Uterine smooth muscle cell (primary cell): Measurements from ENCODE around the gene RPL36. TPM values are rescaled to one million over a fixed set of nuclear protein-coding genes. Genes with fewer than 3 reads are reported as not detected.

Source experiments
- total RNA-seq: library from RNA; depleted of rRNA; stranded (reverse); fragments of >200 nt; gene quantifications from 2 replicates; pipeline ENCODE4 v1.2.3, GENCODE V29; 2014

RPL36 gene
- total RNA-seq: 464 and 651 TPM in 2 replicates

DNA sequence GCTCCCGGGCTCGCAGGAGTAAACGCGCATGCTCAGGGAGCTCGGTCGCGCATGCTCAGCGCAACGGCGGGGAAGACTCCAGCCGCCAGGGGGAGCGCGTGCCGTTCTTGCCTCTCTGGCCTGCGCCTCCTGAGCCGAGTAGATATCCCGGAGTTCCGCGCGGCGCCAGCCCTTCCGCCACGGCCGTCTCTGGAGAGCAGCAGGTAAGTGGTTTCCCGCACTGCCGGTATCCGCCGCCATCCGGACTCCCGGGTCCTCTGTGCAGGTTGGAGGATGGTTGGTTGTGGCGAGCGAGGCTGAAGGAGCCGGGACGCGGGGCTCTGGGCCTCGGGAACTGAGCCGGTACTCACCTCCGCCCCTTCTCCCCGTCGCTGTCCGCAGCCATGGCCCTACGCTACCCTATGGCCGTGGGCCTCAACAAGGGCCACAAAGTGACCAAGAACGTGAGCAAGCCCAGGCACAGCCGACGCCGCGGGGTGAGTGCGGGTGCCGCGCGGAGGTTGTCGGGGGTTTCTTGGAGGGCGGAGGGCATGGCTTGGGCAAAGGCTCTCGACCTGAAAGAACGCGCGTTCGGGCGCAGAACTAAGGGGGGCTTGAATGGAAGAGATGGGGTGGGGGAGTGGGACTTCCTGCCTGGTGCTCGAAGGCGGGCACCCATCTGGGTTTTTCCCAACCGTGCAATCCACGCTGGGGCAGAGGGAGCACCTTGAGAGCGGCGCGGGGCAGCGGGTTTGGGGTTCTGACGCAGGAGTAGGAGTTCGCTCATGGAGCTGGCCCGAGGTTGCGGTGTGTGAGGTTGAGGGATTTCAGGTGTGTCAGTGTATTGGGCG lies at the start of gene RPL36:
Gene RPL36 (plus strand): TSS at position 171 of the 830 bp plus-strand sequence. CDS start 213 bp downstream, at position 384.

DNA sequence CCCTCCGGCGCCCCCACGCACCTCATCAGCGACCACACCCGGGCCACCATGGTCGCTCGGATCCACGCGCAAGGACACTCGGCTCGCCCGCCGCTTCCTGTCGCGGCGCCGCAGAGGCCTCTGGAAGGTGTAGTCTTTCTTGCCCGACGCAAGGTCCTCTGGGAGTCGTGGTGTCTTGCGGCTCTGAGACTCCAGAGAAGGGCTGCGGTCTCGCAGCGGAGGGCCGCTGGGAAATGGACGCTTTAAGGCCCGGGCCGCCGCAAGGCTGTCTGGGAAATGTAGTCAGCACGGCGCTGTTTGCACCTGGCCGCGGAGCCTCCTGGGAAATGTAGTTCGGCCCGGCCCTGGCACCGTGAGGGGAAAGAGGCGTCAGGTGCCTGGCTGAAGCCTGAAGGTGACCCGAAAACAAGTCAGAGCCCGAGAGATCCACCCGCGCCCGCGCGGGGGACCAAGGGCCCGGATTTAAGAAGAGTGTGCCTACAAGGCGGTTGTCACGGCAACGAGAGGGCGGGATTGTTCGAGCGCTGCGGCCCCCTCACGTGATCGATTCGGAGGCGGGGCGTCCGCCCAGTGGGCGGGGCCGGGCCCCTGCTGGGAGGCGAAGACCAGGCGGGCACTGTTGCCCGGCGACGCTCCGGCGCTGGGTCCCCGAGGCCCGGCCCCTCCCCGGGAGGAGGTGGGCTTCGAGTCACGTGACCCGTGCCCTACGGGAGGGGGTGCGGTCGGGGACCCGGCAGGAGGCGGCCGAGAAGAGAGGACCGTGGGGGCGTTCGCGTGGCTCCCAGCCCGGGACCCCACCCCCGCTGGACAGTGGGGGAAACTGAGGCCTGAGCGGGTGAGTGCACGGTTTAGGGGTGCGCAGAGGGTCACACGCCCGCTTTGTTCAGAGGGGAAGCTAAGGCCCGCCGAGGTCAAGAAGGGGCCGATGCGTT lies 9.4 kb upstream of the RPL36 start, which contains the start of the genes HSD11B1L and MICOS13:
Gene HSD11B1L (plus strand): TSS at position 591 of the 932 bp plus-strand sequence. CDS start 3,806 bp downstream, outside the sequence.
Gene MICOS13 (minus strand): TSS at position 80 of the 932 bp plus-strand sequence. CDS start 30 bp downstream, at position 50.

GRCh38 chr19:5719961-5720790 lies 30.1 kb downstream of the RPL36 start, which contains the start of the genes CATSPERD and LONP1:
TSS of gene CATSPERD (plus strand) at chr19:5720637. CDS start at chr19:5720738, 101 bp downstream.
TSS of gene LONP1 (minus strand) at chr19:5720146. CDS start at chr19:5720132, 14 bp downstream.

Other genes starting within 250 kb of the RPL36 start
- gene ZNRF4, start 234.9 kb upstream of the RPL36 start, total RNA-seq: not detected in 2 replicates
- gene TINCR, start 122.3 kb upstream of the RPL36 start, total RNA-seq: 0.12 and 0.22 TPM in 2 replicates
- gene SAFB2, start 67.5 kb upstream of the RPL36 start, total RNA-seq: 42.1 and 46.5 TPM in 2 replicates
- gene SAFB, start 67.2 kb upstream of the RPL36 start, total RNA-seq: 68.5 and 73.4 TPM in 2 replicates
- 24.8 and 33.6 TPM in 2 replicates for gene MICOS13, start 9.8 kb upstream of the RPL36 start, total RNA-seq
- 4.2 and 10.6 TPM in 2 replicates for gene HSD11B1L, start 9.3 kb upstream of the RPL36 start, total RNA-seq
- 212 and 293 TPM in 2 replicates for gene LONP1, start 29.9 kb downstream of the RPL36 start, total RNA-seq
- not detected in 2 replicates for gene CATSPERD, start 30.3 kb downstream of the RPL36 start, total RNA-seq
- gene PRR22, start 94.5 kb downstream of the RPL36 start, total RNA-seq: 0.22 and 0.37 TPM in 2 replicates
- gene DUS3L, start 100.9 kb downstream of the RPL36 start, total RNA-seq: 33.4 and 47.6 TPM in 2 replicates
- gene NRTN, start 114.8 kb downstream of the RPL36 start, total RNA-seq: not detected in 2 replicates
- gene FUT6, start 149.4 kb downstream of the RPL36 start, total RNA-seq: not detected in 2 replicates
- gene FUT3, start 161.2 kb downstream of the RPL36 start, total RNA-seq: not detected in 2 replicates
- not detected in 2 replicates for gene FUT5, start 180.2 kb downstream of the RPL36 start, total RNA-seq
- 253 and 291 TPM in 2 replicates for gene NDUFA11, start 213.5 kb downstream of the RPL36 start, total RNA-seq
- 3.5 and 8.0 TPM in 2 replicates for gene VMAC, start 214.6 kb downstream of the RPL36 start, total RNA-seq
- gene CAPS, start 224.0 kb downstream of the RPL36 start, total RNA-seq: 1.4 and 4.5 TPM in 2 replicates